Osteoblast (primary cell): Measurements from ENCODE around the gene CDH4. TPM values are rescaled to one million over a fixed set of nuclear protein-coding genes. Genes with fewer than 3 reads are reported as not detected.
A peak's percentile ranks its signal among the peaks of the same experiment; 100 is the strongest.

Source experiments
- DNase-seq: peaks from one replicate; pipeline ENCODE4 v3.0.0; 2011; ENCODE audit warnings: low spot score, mixed read lengths; ENCODE audit not compliant: insufficient read length; ENCODE audit errors: missing footprints
- H2AFZ ChIP-seq: 2 replicates; pipeline ENCODE4 v1.6.0; 2011; ENCODE audit warnings: mild to moderate bottlenecking, low read length
- H3K27ac ChIP-seq: 2 replicates; pipeline ENCODE4 v1.5.1; 2011; ENCODE audit warnings: mild to moderate bottlenecking, low read depth, low read length, moderate library complexity
- H3K27me3 ChIP-seq: 2 replicates; pipeline ENCODE4 v1.6.0; 2012; ENCODE audit warnings: mild to moderate bottlenecking, control low read depth, inconsistent platforms, low read length, moderate library complexity; ENCODE audit not compliant: insufficient read depth
- H3K36me3 ChIP-seq: 2 replicates; pipeline ENCODE4 v1.5.1; 2011; ENCODE audit warnings: mild to moderate bottlenecking, low read length, control low read depth, moderate library complexity; ENCODE audit not compliant: insufficient read depth
- H3K4me1 ChIP-seq: 2 replicates; pipeline ENCODE4 v1.5.1; 2011; ENCODE audit warnings: mild to moderate bottlenecking, low read length, control low read depth, moderate library complexity; ENCODE audit not compliant: insufficient read depth
- H3K4me2 ChIP-seq: 2 replicates; pipeline ENCODE4 v1.6.0; 2011; ENCODE audit warnings: mild to moderate bottlenecking, low read length; ENCODE audit not compliant: insufficient read depth
- H3K4me3 ChIP-seq: fragments of 200-600 bp; sonication (generic); 3 replicates; pipeline ENCODE4 v1.5.1; 2012; ENCODE audit warnings: mild to moderate bottlenecking, low read length, inconsistent platforms; ENCODE audit not compliant: insufficient read depth
- H3K79me2 ChIP-seq: 2 replicates; pipeline ENCODE4 v1.6.0; 2012; ENCODE audit warnings: mild to moderate bottlenecking, low read length, control low read depth, inconsistent platforms; ENCODE audit not compliant: insufficient read depth
- H3K9me3 ChIP-seq: 2 replicates; pipeline ENCODE4 v1.5.1; 2011; ENCODE audit warnings: low read depth, low read length, control low read depth
- H4K20me1 ChIP-seq: 2 replicates; pipeline ENCODE4 v1.6.0; 2012; ENCODE audit warnings: mild to moderate bottlenecking, low read length, control low read depth; ENCODE audit not compliant: insufficient read depth
- CTCF ChIP-seq: IDR thresholded peaks from 2 replicates; pipeline ENCODE4 v1.5.1; 2011; ENCODE audit warnings: mild to moderate bottlenecking, low read depth, low read length, moderate library complexity; ENCODE audit errors: extremely low read depth
- total RNA-seq: library from RNA; depleted of rRNA; stranded (reverse); fragments of >200 nt; gene quantifications from 2 replicates; pipeline ENCODE4 v1.2.3, GENCODE V29; 2012

Gene CDH4
- total RNA-seq, 1 donor, result 1.1 TPM

DNA sequence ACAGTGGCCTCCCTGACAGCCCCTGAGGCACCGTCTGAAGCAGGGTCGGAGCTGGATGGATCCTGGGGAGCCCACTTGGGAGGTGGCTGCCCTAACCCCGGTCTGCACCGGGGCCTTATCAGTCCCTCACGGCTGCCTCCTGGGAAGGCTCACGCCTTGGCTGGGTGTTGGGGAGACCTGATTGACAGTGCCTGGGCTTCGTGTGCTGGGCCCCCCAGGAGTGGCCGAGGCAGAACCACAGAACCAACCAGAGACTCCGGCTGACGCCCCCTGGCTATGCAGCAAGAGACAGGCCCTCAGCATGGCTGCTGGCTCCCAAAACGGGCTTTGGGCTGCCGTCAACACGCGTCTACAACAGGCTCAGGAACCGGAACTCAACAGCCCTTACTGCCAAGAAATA, 594.0 kb downstream of the CDH4 start:
- no peak overlapping the region for H3K27ac ChIP-seq
- no peaks in the 10 kb centered on the region for H4K20me1 ChIP-seq
- DNase-seq, result peak; percentile 52
- H3K9me3 ChIP-seq, result no peaks in the 10 kb centered on the region
- no peaks in the 10 kb centered on the region for H3K27me3 ChIP-seq
- no peaks in the 10 kb centered on the region for H3K79me2 ChIP-seq
- TF ChIP-seq CTCF, result no peak
- H3K4me3 ChIP-seq, result no peak overlapping the region
- H3K4me1 ChIP-seq, result no peaks in the 10 kb centered on the region
- no peak overlapping the region for H2AFZ ChIP-seq
- H3K4me2 ChIP-seq, result no peak overlapping the region
- H3K36me3 ChIP-seq, result no peaks in the 10 kb centered on the region

DNA sequence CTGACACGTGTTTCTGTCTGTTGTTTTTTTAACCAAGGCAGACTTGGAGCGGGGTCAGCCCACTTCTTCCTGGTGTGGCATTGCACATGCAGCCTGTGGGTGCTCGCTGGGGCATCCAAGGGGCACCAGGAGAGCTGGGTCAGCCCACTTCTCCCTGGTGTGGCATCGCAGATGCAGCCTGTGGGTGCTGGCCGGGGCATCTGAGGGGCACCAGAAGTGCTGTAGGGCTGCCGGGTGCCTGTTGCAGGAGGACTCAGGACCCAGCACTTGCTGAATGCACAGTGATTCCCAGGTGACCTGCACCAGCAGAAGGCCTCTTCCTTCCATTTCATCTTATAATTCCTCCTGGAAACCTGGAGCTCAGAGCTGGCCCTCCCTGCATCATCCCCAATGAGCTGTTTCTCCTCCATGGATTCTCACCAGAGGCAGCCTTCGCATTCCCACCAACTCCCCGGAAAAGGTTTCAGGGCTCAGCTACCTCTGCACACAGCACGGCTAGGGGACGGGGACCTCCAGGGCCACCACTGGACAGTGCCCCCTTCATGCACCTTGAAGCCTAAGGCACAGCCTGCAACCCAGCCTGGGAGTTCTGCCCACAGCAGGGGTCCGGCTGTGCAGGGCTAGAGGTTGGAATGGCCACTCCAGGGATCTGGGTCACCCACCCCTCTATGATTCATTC, 594.8 kb downstream of the CDH4 start:
- Histone ChIP-seq H3K27me3 (no peaks in the 10 kb centered on the region), H3K4me1 (no peaks in the 10 kb centered on the region), H4K20me1 (no peaks in the 10 kb centered on the region), H3K27ac (no peak overlapping the region), H3K36me3 (no peaks in the 10 kb centered on the region), H3K4me2 (no peak overlapping the region), H3K9me3 (no peaks in the 10 kb centered on the region), H3K4me3 (no peak overlapping the region), H3K79me2 (no peaks in the 10 kb centered on the region), H2AFZ (no peak overlapping the region)
- TF ChIP-seq CTCF, result no peak
- DNase-seq, result peak; percentile 76

DNA sequence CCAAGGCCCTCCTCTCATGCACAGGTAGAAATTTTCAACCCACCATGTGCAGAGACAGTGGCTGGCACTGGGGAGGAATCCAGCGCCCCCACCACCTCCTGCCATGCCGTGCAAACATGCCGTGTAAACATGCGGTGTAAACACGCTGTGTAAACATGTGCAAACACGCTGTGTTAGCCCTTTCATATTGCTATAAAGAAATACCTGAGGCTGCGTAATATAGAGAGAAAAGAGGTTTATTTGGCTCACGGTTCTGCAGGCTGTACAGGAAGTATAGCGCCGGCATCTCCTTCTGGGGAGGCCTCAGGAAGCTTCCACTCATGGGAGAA, 595.3 kb downstream of the CDH4 start:
- Histone ChIP-seq H3K9me3 (no peaks in the 10 kb centered on the region), H3K27ac (no peak overlapping the region), H3K27me3 (no peaks in the 10 kb centered on the region), H3K36me3 (no peaks in the 10 kb centered on the region), H3K79me2 (no peaks in the 10 kb centered on the region), H3K4me1 (no peaks in the 10 kb centered on the region), H3K4me2 (no peak overlapping the region), H4K20me1 (no peaks in the 10 kb centered on the region), H2AFZ (no peak overlapping the region), H3K4me3 (no peak overlapping the region)
- DNase-seq, result peak; percentile 45
- no peak for TF ChIP-seq CTCF

DNA sequence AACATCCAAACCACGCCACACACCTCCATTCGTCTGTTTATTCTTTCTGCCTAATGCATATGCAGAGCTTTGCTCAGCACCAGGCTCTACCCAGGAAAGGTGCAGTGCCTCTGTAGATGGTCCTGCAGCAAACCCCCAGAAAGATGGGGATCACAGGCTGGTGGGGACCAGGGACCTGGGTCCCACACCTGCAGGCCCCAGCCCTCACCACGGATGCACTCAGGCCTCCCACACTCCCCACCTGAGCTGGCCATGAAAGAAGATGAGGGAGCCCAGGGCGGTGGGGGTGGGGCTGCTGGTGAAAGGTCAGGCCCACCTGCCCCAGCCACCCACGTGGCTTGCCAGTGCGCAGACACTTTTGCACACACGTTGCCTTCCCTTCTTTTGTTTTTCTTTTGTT, 595.9 kb downstream of the CDH4 start:
- H3K36me3 ChIP-seq, result no peaks in the 10 kb centered on the region
- TF ChIP-seq CTCF, result no peak
- no peak overlapping the region for H3K4me2 ChIP-seq
- no peak overlapping the region for H2AFZ ChIP-seq
- no peaks in the 10 kb centered on the region for H3K79me2 ChIP-seq
- no peak overlapping the region for H3K27ac ChIP-seq
- no peaks in the 10 kb centered on the region for H3K27me3 ChIP-seq
- no peaks in the 10 kb centered on the region for H3K9me3 ChIP-seq
- no peak overlapping the region for H3K4me3 ChIP-seq
- H4K20me1 ChIP-seq, result no peaks in the 10 kb centered on the region
- peak; percentile 68 for DNase-seq
- no peaks in the 10 kb centered on the region for H3K4me1 ChIP-seq
